ENCODE data around the gene MVP.
A peak's percentile ranks its signal among the peaks of the same experiment; 100 is the strongest.

MVP gene

DNA sequence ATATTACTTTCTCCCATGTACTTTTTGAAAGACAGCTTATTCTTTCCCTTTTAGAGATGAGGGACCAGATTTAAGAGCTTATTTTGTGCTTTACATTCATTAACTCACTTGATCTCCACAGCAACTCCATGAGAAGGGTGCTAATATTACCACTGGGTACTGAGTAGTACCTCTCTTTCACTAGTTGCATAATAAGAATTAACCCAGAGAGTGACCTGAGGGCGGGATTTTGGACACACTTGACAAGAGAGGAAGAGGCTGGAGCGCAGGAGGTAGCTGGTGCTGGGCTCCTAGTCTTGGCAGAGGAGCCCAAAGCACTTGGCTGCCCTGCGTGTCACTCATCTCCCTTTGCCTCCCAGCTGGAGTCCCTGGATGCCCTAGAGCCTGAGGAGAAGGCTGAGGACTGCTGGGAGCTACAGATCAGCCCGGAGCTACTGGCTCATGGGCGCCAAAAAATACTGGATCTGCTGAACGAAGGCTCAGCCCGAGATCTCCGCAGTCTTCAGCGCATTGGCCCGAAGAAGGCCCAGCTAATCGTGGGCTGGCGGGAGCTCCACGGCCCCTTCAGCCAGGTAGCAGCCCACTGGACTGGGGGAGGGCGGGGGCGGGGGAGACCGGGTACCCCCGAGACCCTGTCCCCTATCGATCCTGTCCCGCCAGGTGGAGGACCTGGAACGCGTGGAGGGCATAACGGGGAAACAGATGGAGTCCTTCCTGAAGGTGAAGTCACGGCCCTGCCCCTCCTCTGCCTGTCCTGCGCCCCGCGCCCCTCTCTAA lies 15.6 kb upstream of the MVP start:
- peak; percentile 27 to 41 for DNase-seq

DNA sequence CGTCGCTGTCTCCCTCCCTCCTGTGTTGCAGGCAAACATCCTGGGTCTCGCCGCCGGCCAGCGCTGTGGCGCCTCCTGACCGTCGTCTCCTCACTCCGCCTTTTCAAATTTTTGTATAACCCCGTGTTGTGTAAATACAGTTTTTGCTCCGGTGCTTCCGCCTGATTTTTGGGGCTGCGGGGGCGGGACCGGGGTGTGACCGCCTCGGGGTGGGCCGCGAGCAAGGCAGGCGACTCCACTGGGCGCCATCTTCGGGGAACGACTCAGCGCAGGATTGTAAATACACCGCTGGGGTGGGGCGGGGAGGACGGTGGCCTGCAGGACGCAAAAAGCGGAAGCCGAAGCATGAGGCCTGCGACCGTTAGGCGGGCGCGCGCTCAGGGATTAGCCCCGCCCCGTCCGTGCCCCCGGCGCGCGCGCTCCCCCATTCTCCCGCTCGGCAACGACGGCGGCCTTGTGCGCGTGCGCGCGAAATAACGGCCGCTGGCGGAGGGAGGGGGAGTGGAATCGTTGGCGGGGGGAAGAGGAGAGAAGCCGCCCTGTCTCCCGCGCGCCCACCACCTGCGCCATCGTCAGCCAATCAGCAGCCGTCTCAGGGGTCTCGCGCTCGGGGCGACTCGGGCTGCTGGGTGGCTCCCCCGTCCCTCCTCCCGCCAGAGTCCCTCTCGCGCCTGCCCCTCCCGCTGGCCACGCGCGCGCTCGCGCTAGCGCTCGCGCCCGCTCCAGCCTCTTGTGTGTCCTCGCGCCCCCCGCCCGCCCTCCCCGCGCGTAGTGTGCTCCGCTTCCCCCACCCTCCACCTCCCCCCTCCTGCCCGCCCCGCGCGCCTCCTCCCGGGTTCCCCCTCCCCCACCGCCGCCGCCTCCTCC lies 14.8 kb upstream of the MVP start:
- peak; percentile 91 to 94 for DNase-seq

DNA sequence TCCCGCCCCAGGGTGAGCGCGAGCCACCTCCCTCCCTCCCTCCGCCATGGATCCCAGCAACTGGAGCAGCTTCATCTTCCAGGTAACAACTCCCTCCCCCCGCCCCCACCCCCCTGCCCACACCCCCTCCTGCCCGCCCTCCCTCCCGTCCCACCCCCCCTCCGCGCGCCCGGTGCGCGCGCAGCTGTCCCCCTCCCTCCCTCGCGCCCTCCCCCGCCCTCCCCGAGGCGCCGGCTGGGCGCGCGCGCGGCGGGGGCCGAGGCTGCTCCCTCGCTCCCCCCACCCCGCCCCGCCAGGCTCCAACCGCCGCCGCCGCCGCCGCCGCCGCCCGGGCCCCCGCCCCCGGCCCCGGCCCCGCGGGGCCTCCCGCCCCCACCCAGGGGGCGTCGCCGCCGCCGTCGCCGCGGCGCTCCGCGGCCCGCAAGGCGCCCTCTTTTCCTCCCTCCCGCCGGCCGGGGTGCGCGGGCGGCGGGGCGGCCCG lies 14.1 kb upstream of the MVP start, which contains the start of gene MAZ:
Gene MAZ (plus strand): TSS at position 431 of the 481 bp plus-strand sequence. CDS start 173 bp downstream, outside the sequence.
- peak in 1 of 2 experiments; percentile 83 for DNase-seq

DNA sequence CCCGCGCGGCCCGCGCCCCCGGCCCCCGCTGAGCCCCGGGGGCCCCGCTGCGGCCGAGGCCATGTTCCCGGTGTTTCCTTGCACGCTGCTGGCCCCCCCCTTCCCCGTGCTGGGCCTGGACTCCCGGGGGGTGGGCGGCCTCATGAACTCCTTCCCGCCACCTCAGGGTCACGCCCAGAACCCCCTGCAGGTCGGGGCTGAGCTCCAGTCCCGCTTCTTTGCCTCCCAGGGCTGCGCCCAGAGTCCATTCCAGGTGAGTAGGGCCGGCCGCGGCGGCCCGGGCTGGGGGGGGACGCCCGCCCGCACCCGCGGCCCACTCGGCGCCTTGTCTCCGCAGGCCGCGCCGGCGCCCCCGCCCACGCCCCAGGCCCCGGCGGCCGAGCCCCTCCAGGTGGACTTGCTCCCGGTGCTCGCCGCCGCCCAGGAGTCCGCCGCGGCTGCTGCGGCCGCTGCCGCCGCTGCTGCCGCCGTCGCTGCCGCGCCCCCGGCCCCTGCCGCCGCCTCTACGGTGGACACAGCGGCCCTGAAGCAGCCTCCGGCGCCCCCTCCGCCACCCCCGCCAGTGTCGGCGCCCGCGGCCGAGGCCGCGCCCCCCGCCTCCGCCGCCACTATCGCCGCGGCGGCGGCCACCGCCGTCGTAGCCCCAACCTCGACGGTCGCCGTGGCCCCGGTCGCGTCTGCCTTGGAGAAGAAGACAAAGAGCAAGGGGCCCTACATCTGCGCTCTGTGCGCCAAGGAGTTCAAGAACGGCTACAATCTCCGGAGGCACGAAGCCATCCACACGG lies 13.4 kb upstream of the MVP start:
- DNase-seq, result peak; percentile 26 to 28

DNA sequence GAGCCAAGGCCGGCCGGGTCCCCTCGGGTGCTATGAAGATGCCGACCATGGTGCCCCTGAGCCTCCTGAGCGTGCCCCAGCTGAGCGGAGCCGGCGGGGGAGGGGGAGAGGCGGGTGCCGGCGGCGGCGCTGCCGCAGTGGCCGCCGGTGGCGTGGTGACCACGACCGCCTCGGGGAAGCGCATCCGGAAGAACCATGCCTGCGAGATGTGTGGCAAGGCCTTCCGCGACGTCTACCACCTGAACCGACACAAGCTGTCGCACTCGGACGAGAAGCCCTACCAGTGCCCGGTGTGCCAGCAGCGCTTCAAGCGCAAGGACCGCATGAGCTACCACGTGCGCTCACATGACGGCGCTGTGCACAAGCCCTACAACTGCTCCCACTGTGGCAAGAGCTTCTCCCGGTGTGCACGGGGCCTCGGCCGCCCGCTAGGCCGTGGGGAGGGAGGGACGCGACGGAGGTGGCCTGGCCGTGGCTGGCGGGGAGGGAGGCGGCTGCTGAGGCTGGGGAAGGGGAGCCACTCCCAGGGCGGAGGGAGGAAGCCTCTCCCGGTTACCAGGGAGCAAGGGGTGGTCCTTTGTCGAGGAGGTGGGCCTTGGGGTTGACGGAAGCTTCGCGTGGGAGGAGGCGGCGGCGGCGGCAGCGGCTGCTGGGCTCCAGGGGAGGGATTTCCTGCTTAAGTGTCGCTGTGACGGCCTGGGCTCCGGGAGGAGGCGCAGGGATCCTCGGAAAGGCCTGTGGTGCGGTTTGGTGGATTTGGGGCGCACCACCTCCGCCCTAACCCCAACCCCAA lies 12.6 kb upstream of the MVP start:
- DNase-seq, result peak; percentile 77 to 89

DNA sequence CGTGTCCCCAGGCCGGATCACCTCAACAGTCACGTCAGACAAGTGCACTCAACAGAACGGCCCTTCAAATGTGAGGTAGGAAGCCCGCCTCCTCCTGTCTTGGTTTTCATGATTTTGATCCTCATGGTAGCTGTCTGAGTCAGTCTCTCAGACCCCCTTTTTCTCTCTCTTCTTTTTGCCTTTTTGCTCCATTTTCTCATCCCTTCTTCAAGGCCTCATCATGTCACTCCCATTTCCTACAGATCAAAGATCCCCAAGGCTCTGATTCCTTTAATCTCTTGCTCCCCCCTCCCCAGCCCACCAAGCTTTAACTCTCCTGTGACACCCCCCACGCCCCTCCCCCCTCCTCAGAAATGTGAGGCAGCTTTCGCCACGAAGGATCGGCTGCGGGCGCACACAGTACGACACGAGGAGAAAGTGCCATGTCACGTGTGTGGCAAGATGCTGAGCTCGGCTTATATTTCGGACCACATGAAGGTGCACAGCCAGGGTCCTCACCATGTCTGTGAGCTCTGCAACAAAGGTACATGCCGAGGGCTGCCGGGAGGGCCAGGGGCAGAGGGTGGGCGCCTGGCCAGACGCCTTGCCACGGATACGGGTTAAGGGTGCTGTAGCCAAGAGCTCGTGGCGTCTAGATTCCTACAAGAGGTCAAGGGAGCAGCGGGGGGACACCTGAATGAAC lies 11.9 kb upstream of the MVP start:
- peak in 1 of 2 experiments; percentile 13 for DNase-seq

DNA sequence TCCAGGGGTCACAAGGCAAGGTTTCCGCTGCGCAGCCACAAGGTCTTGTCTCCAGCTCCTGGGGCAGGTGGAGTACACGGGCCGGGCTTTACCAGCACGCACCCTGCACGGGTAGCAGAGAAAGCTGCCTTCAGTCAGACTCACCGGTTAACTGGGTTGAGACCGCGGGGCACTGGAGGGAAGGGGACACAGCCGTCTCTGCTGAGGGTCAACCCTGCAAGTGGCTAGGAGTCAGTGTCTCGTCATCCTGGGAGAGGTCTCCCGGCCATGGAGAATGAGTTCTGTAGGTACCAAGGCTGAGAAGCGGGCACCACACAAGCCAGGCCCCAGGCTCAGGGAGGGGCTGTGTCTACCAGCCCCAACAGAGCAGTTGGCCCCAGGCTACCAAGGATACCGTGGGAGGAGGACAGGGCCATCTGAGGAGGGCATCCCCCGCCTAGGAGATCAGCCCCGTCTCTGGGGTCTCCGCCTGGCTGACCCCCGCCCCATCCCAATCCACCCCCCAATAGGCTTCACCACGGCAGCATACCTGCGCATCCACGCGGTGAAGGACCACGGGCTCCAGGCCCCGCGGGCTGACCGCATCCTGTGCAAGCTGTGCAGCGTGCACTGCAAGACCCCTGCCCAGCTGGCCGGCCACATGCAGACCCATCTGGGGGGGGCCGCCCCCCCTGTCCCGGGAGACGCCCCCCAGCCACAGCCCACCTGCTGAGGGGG lies 11.1 kb upstream of the MVP start:
- DNase-seq, result no peak

DNA sequence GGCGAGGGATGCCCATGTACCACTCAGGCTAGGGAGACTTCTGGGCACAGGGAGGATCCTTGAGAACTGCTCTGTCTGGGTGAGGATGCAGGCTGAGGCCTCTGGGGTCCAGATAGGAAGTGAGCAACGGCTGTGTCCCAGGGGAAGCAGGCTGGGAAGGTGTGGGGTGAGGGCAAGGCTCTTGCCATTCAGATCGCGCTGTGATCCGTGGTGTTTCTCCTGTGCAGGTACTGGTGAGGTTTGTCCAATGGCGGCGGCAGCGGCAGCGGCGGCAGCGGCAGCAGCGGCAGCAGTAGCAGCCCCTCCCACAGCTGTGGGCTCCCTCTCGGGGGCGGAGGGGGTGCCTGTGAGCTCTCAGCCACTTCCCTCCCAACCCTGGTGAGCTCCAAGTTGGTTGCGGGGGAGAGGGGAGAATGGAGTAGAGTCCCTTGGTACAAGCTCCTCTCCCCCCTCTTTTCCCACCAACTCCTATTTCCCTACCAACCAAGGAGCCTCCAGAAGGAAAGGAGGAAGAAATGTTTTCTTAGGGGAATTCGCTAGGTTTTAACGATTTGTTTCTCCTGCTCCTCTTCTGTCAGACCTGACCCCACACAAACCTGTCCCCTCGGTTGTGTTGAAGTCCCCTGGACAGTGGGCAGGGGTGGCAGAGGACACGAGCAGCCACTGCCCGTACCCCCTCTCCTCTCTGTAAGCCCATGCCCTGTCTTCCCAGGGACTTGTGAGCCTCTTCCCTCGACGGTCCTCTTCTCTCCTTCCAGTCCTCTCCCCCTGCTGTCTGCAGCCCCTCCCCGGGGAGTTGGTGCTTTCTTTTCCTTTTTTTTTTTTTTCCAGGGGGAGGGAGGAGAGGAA lies 10.2 kb upstream of the MVP start:
- no peak for DNase-seq

DNA sequence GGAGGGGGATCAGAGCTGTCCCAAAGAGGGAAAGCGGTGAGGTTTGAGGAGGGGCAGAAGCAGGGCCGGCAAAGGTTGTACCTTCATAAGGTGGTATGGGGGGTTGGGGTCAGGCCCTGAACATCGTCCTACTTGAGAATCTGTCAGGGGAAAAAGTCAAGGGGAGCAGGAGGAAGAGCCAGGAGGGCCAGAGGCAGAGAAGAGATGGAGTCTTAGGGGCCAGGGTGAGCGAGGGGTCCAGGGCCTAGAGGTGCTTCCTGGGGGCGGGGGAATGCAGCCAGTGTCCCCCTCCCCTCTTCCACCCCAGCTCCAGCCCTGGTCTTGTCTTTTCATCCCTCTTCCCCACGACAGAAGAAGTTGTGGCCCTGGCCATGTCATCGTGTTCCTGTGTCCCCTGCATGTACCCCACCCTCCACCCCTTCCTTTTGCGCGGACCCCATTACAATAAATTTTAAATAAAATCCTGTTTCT lies 9.5 kb upstream of the MVP start:
- DNase-seq, result no peak

DNA sequence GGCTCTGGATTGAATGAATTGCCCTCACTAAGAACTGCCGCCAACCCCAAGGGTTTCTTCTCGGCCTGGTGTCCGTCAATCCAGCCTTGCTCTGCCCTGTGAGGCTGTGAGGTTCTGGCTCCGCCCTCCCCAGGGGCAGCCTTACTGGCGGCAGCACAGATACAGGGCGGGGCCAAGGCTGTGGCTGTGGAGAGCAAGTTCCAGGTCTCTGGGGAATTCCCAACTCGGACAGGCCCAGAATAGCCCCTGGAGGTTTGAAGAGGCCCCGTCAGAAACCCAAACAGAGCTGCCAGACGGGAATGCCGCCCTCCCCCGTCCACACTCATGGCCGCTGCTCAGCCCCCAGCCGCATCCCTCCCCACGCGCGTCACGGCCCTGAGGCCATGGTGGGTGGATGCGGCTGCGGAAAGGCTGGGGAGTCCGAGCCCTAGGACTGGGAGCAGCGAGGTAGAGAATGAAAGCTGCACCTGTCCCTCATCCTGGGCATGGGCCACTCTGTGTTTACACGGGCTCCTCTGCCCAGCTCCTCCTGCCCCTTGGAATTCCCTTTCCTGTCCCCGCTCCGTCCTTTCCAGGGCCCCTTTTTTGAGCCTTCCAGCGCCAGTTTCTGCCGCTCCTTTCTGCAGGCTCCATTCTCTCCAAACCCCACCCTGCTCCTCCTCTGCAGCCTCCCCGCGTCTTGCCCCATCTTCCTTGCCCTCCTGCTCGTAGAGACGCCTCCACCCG lies 8.9 kb upstream of the MVP start:
- peak; percentile 73 to 77 for DNase-seq

DNA sequence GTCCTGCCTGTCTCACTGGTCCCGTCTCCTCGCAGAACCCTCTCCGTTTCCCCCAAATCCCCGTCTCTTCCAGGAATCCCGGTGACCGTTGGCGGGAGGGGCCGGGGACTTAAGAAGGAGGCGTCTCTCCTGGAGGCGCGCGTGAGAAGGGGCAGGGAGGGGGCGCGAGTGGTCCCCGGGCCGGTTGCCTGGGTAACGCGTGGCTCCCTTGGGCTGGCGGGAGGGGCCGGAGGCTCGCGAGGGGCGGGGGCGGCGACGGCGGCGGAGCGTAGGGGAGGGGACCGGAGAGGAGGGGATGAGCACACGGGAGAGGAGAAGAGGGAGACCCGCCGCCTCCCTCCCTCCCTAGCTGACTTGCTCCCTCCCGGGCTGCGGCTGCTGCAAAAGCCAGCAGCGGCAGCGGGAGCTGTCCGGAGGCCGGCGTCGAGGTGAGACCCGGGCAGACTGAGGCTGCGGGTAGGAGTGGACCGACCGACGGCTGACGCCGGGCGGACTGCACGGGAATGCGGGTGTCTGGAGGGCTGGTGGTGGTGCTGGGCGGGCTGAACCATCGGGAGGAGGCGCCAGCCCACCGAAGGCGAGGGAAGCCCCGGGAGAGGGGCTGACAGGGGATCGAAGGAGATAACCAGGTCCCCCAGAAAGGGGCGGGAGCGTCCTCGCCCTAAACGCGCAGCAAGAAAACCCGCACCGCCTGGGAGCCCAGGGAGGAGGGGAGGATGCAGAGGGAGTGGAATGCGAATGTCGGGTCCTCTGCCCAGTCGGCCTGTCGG lies 8.2 kb upstream of the MVP start, which contains the start of gene PRRT2:
Gene PRRT2 (plus strand): TSS at position 298 of the 770 bp plus-strand sequence. CDS start 862 bp downstream, outside the sequence.
- DNase-seq, result no peak

DNA sequence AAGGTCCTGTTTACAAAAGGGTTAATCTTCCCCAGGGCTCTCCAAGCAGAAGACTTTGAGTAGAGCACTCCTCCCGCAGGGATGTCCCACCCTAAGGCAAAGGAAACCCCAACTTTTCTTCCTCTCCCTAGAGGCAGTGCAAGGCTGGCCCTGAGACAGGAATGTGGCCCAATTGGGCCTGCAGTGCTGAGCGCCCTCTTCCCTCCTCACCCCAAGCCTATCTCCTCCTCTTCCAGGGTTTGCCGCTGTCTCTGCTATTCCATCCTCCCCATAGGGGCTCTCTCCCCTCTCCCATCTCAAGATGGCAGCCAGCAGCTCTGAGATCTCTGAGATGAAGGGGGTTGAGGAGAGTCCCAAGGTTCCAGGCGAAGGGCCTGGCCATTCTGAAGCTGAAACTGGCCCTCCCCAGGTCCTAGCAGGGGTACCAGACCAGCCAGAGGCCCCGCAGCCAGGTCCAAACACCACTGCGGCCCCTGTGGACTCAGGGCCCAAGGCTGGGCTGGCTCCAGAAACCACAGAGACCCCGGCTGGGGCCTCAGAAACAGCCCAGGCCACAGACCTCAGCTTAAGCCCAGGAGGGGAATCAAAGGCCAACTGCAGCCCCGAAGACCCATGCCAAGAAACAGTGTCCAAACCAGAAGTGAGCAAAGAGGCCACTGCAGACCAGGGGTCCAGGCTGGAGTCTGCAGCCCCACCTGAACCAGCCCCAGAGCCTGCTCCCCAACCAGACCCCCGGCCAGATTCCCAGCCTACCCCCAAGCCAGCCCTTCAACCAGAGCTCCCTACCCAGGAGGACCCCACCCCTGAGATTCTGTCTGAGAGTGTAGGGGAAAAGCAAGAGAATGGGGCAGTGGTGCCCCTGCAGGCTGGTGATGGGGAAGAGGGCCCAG lies 7.3 kb upstream of the MVP start:
- no peak for DNase-seq

DNA sequence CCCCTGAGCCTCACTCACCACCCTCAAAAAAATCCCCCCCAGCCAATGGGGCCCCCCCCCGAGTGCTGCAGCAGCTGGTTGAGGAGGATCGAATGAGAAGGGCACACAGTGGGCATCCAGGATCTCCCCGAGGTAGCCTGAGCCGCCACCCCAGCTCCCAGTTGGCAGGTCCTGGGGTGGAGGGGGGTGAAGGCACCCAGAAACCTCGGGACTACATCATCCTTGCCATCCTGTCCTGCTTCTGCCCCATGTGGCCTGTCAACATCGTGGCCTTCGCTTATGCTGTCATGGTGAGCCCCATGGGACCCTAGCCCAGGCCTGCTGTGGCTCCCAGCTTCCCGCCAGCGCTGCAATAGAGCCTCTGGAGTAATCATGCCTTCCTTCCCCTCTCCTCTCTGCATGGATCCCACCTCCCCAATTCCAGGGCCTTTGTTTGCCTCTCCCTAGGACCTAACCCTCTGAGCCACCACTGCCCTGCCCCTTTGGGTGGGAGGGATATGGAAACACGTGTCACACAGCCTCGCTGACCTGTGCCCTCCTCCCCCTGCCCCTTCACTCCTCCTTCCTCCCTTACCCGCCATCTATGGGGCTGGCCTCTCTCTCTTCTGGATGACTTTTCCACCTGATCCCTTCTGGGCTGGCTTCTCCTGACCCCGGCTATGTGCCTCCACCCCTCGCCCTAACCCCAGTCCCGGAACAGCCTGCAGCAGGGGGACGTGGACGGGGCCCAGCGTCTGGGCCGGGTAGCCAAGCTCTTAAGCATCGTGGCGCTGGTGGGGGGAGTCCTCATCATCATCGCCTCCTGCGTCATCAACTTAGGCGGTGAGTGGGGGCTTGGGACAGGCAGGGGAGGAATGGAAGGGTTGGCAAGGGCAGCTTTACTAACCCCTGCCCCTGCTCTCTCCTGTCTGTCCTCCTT lies 6.4 kb upstream of the MVP start:
- DNase-seq, result no peak

DNA sequence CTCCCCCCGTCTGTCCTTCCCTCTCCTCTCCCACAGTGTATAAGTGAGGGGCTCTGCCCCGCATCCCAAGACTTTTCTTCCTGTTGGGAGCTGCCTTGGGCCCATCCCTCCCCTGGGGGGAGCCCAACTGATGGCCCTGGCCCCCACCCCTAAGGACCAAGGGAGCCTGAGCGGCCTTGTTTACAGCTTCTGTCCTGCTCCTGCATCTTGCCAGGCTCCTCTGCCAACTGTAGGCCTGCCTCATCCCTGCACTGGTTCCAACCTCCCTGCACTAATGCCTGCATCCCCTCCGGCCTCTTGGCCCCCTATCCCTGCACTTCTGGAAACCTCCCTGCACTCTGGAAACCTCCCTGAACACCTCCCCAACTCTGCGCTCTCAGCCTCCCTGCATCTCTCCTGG lies 5.7 kb upstream of the MVP start:
- DNase-seq, result no peak

DNA sequence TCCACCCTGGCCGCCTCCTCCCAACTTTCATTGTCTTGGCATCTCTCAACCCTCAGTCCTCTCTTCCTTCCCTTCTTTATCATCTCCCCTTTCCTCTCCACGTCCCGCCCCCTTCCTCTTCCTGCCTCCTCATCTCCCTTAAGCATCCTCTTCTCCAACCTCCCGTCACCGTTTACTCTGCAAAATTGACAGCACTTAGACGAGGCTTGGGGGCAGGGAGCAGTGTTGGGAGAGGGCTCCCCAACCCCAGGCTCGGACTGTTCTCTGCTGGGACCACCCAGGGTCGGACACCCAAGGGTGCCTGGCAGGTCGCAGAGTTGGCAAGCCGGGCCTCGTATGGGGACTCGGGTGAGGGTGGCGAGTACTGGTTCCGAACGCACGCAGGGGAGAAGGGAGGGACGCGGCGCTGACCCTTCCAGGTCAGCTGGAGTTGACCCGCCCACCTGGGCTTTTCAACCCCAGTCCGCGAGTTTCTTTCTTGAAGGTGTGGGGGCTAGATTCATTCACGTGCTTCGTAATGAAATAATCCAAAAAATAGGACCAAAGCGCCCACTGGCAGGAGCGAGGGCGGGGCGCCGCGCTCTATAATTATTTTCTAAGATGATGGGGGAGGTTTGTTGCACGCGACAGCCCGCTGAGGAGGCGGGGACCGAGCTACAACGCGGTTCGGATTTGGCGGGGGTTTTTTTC lies 5.1 kb upstream of the MVP start:
- DNase-seq, result no peak

All from AML-193 (cell line).